Ishikawa (cell line): ENCODE data around the gene STEAP3.

Experiments used
- CEBPB ChIP-seq: IDR thresholded peaks from 2 replicates; pipeline ENCODE4 v1.6.1; 2012
- CREB1 ChIP-seq: IDR thresholded peaks from 2 replicates; pipeline ENCODE4 v1.6.1; 2012; ENCODE audit warnings: low read depth
- EGR1 ChIP-seq: IDR thresholded peaks from 2 replicates; pipeline ENCODE4 v1.6.1; 2012
- EP300 ChIP-seq: IDR thresholded peaks from 2 replicates; pipeline ENCODE4 v1.6.1; 2012; ENCODE audit warnings: borderline replicate concordance
- FOXM1 ChIP-seq: IDR thresholded peaks from 2 replicates; pipeline ENCODE4 v1.6.1; 2012; ENCODE audit warnings: low read depth, borderline replicate concordance
- MAX ChIP-seq: IDR thresholded peaks from 2 replicates; pipeline ENCODE4 v1.6.1; 2012
- NFIC ChIP-seq: IDR thresholded peaks from 2 replicates; pipeline ENCODE4 v1.6.1; 2012
- RAD21 ChIP-seq: IDR thresholded peaks from 2 replicates; pipeline ENCODE4 v1.6.1; 2012; ENCODE audit warnings: low read depth
- REST ChIP-seq: IDR thresholded peaks from 2 replicates; pipeline ENCODE4 v1.6.1; 2012; ENCODE audit warnings: low read depth, mild to moderate bottlenecking
- TAF1 ChIP-seq: IDR thresholded peaks from 2 replicates; pipeline ENCODE4 v1.6.1; 2012; ENCODE audit warnings: low read depth, mild to moderate bottlenecking
- TCF12 ChIP-seq: IDR thresholded peaks from 2 replicates; pipeline ENCODE4 v1.6.1; 2012; ENCODE audit warnings: low read depth
- TEAD4 ChIP-seq: IDR thresholded peaks from 2 replicates; pipeline ENCODE4 v1.6.1; 2012
- USF1 ChIP-seq: IDR thresholded peaks from 2 replicates; pipeline ENCODE4 v1.6.1; 2012
- YY1 ChIP-seq: IDR thresholded peaks from 2 replicates; pipeline ENCODE4 v1.6.1; 2012; ENCODE audit warnings: low read depth
- ZBTB7A ChIP-seq: IDR thresholded peaks from 2 replicates; pipeline ENCODE4 v1.6.1; 2012; ENCODE audit warnings: low read depth

The STEAP3 gene

GRCh38 chr2:119231975-119232665, 8.5 kb downstream of the STEAP3 start:
- TF ChIP-seq ZBTB7A: no peak
- no peak for TF ChIP-seq NFIC
- no peak for TF ChIP-seq USF1
- TF ChIP-seq TAF1: no peak
- no peak for TF ChIP-seq YY1
- TF ChIP-seq TCF12: no peak

DNA sequence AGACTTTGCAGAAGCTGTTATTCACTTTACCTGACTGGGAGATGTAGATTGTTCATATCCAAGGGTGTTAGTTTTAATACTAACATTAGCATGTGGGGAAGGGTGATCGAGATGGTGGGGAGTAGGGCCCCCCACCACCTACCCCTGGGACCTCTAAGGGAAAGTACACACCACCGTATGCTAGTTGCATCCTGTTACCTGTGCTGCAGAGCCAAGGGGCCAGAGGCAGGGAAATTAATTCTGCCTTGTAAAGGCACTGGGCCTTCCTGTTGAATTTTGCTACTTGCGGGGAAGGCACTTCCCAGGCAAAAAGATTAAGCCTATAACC, 9.0 kb downstream of the STEAP3 start:
- TF ChIP-seq TEAD4 (no peak), TCF12 (no peak), RAD21 (no peak), YY1 (no peak), CEBPB (no peak), ZBTB7A (no peak), EP300 (no peak), MAX (no peak), NFIC (no peak), TAF1 (no peak), REST (no peak)

DNA sequence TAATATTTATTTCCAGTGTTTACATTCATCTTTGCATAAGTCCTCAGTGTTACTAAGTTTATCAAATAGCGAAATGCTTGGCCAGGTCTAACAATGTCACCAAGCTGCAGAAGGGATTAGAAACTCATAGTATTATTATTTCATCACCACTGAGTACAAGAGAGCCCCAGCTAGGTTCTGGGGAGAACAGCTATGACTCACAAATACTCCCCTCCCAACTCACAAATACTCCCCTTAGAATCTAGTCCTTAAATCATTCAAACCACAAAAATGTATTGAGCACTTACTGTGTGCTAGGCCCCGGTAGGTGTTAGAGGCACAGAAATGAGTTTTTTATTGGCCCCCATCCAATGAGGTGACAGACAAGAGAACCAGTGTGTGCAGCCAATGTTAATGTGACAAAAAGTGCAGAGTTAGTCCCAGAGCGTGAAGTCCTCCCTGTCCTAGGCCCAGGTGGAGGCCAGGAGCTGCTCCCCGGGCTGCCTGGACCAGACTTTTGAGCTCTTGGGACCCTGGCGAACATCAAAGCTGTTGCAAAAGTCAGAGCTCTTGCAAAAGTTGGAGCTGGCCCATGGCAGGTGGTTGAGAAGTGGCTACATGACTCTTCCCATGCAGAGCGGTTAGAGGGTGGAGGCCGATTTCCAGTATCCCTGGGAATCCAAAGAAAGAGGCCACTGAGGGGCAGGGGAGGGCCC, 9.8 kb downstream of the STEAP3 start:
- TF ChIP-seq EP300 (no peak), REST (no peak), ZBTB7A (no peak), EGR1 (no peak), TCF12 (no peak), YY1 (no peak), TAF1 (no peak), CEBPB (no peak), FOXM1 (no peak), CREB1 (no peak), NFIC (no peak), RAD21 (no peak), TEAD4 (no peak), USF1 (no peak), MAX (no peak)

GRCh38 chr2:119234021-119235019, 10.7 kb downstream of the STEAP3 start:
- TF ChIP-seq CEBPB (no peak), REST (peak; percentile 89), EP300 (no peak), RAD21 (peak; percentile 67)
